Right ventricle myocardium superior (tissue), 1 donor: ENCODE measurements around the gene TMEM106C. TPM values are rescaled to one million over a fixed set of nuclear protein-coding genes. Genes with fewer than 3 reads are reported as not detected.
A peak's percentile ranks its signal among the peaks of the same experiment; 100 is the strongest.

Experiments
- ATAC-seq: fragments of 200-7000 bp; cut with Tn5 transposase; one replicate; pipeline ENCODE4 v1.9.1; 2020; ENCODE audit warnings: mild to moderate bottlenecking; ENCODE audit not compliant: poor library complexity
- DNase-seq: peaks from one replicate; pipeline ENCODE4 v3.0.0-alpha.2; 2020
- intact Hi-C: fragments of 100-400 bp; cut with DNase I; formaldehyde crosslinking; loops from one replicate; pipeline ENCODE4 v1.11.2; 2022
- long read RNA-seq: library from polyadenylated mRNA; unstranded; transcript quantifications from one replicate; pipeline ENCODE4 v2.0.0, GENCODE V29; 2021
- total RNA-seq: library from RNA; stranded (reverse); fragmentation: NEBNext Ultra II Directional; extraction: Animal tissue kit (Norgen Biotek cat#: 25700); gene quantifications from one replicate; pipeline ENCODE4 v1.2.1, GENCODE V29; 2021
- donor health status: DM: no; HTN: yes; CAD: no; lungs with severe emphysema.

The TMEM106C gene
- 42.5 TPM for total RNA-seq
- long read RNA-seq, transcript TMEM106C-201 (8 exons, 1,394 nt) = major isoform, 28 of 77 reads
- long read RNA-seq, transcript TMEM106C-220 (8 exons, 810 nt) = minor isoform, 16 of 77 reads
- long read RNA-seq, partial matches to known transcripts = 7 of 77 reads
- long read RNA-seq, other reads (novel, unspliced or antisense) = 13 of 77 reads

- intact Hi-C loops = no loop called here
- DNase-seq (peak; percentile 95), ATAC-seq (peak; percentile 97)
Observed at GRCh38 chr12:47963340-47964040, at the start of gene TMEM106C. TSS of gene TMEM106C (plus strand) at chr12:47963596. CDS start at chr12:47964237, 641 bp downstream.

GRCh38 chr12:47920913-47921312, 42.5 kb upstream of the TMEM106C start:
- ATAC-seq = no peak
- DNase-seq = no peak
- intact Hi-C loops = no loop called here

GRCh38 chr12:47921907-47922306, 41.5 kb upstream of the TMEM106C start:
- ATAC-seq (no peak), DNase-seq (no peak)
- intact Hi-C loops = no loop called here

- ATAC-seq = no peak
- DNase-seq = no peak
- intact Hi-C loops = no loop called here
Observed at GRCh38 chr12:47927346-47927745, 36.0 kb upstream of the TMEM106C start.

- ATAC-seq = no peak
- intact Hi-C loops = no loop called here
Observed at GRCh38 chr12:47930634-47931033, 32.8 kb upstream of the TMEM106C start.

GRCh38 chr12:47931187-47931586, 32.2 kb upstream of the TMEM106C start:
- intact Hi-C loops = no loop called here
- no peak for ATAC-seq
- DNase-seq = no peak

More at GRCh38 chr12:47930634-47931033, 32.8 kb upstream of the TMEM106C start:
- no peak for DNase-seq

- peak; percentile 79 for ATAC-seq
- intact Hi-C loops = no loop called here
- DNase-seq = peak; percentile 75
Observed at GRCh38 chr12:47935184-47935583, 28.2 kb upstream of the TMEM106C start.

GRCh38 chr12:47938093-47938492, 25.3 kb upstream of the TMEM106C start:
- DNase-seq (no peak), ATAC-seq (no peak)
- intact Hi-C loops = no loop called here

GRCh38 chr12:47938594-47938993, 24.8 kb upstream of the TMEM106C start:
- intact Hi-C loops = no loop called here
- DNase-seq (no peak), ATAC-seq (peak; percentile 12)

GRCh38 chr12:47939009-47939601, 24.3 kb upstream of the TMEM106C start:
- DNase-seq (peak; percentile 74), ATAC-seq (peak; percentile 86)
- intact Hi-C loops = no loop called here

GRCh38 chr12:47940773-47941474, 22.5 kb upstream of the TMEM106C start:
- ATAC-seq (no peak), DNase-seq (no peak)
- intact Hi-C loops = loop anchor here (10.0 kb wide), 1 partner anchor 224 kb away; no protein-coding TSS in a partner anchor

GRCh38 chr12:47941475-47941780, 22.0 kb upstream of the TMEM106C start:
- intact Hi-C loops = loop anchor here (10.0 kb wide), 1 partner anchor 223 kb away; no protein-coding TSS in a partner anchor
- no peak for DNase-seq
- no peak for ATAC-seq

- ATAC-seq (no peak), DNase-seq (no peak)
- intact Hi-C loops = loop anchor here (10.0 kb wide), 1 partner anchor 223 kb away; no protein-coding TSS in a partner anchor
Observed at GRCh38 chr12:47941871-47942613, 21.4 kb upstream of the TMEM106C start.

GRCh38 chr12:47942614-47943225, 20.7 kb upstream of the TMEM106C start:
- no peak for DNase-seq
- intact Hi-C loops = loop anchor here (10.0 kb wide), 1 partner anchor 222 kb away; no protein-coding TSS in a partner anchor

GRCh38 chr12:47943623-47944340, 19.6 kb upstream of the TMEM106C start:
- intact Hi-C loops = loop anchor here (10.0 kb wide), 1 partner anchor 221 kb away; no protein-coding TSS in a partner anchor
- DNase-seq = no peak

More at GRCh38 chr12:47942614-47943225, 20.7 kb upstream of the TMEM106C start:
- no peak for ATAC-seq

GRCh38 chr12:47944685-47945340, 18.6 kb upstream of the TMEM106C start:
- ATAC-seq (no peak), DNase-seq (no peak)
- intact Hi-C loops = loop anchor here (5.0 to 10.0 kb wide), 2 partner anchors 43 to 220 kb away; partner anchors contain the start of gene VDR

More at GRCh38 chr12:47943623-47944340, 19.6 kb upstream of the TMEM106C start:
- ATAC-seq = no peak

- ATAC-seq (no peak), DNase-seq (no peak)
- intact Hi-C loops = loop anchor here (5.0 to 10.0 kb wide), 2 partner anchors 43 to 219 kb away; partner anchors contain the start of gene VDR
Observed at GRCh38 chr12:47945341-47945728, 18.1 kb upstream of the TMEM106C start.
